Measurements from ENCODE around the gene ABHD1.
"Not testable (repeated sequence)": the region's sequence is repeated elsewhere in the genome, so short reads cannot be mapped to it uniquely, and the experiment has no call there.

DNA sequence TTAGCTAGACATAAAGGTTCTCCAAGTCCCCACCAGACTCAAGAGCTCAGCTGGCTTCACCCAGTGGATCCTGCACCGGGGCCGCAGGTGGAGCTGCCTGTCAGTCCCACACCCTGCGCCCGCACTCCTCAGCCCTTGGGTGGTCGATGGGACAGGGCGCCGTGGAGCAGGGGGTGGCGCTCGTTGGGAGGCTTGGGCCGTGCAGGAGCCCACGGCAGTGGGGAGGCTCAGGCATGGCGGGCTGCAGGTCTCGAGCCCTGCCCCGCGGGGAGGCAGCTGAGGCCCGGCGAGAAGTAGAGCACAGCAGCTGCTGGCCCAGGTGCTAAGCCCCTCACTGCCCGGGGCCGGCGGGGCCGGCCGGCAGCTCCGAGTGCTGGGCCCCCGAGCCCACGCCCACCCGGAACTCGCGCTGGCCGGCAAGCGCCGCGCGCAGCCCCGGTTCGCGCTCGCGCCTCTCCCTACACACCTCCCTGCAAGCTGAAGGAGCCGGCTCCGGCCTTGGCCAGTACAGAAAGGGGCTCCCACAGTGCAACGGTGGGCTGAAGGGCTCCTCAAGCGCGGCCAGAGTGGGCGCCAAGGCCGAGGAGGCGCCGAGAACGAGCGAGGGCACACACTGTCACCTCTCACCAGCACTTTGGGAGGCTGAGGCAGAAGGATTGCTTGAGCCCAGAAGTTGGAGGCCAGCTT lies 12.1 kb upstream of the ABHD1 start:
- TF ChIP-seq, protein P1, sequence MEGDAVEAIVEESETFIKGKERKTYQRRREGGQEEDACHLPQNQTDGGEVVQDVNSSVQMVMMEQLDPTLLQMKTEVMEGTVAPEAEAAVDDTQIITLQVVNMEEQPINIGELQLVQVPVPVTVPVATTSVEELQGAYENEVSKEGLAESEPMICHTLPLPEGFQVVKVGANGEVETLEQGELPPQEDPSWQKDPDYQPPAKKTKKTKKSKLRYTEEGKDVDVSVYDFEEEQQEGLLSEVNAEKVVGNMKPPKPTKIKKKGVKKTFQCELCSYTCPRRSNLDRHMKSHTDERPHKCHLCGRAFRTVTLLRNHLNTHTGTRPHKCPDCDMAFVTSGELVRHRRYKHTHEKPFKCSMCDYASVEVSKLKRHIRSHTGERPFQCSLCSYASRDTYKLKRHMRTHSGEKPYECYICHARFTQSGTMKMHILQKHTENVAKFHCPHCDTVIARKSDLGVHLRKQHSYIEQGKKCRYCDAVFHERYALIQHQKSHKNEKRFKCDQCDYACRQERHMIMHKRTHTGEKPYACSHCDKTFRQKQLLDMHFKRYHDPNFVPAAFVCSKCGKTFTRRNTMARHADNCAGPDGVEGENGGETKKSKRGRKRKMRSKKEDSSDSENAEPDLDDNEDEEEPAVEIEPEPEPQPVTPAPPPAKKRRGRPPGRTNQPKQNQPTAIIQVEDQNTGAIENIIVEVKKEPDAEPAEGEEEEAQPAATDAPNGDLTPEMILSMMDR (IDR thresholded peaks at IDR 0.05; ENCODE audit: extremely low read depth in 1 of 2, insufficient read depth in 1 of 2, low read depth in 1 of 2, low read length in 2 of 2): not testable (repeated sequence)
- not testable (repeated sequence) for TF ChIP-seq POLR2AphosphoS5 (IDR thresholded peaks at IDR 0.05; ENCODE audit: insufficient read depth, low read depth, low read length); EZH2 (IDR thresholded peaks at IDR 0.05; ENCODE audit: borderline replicate concordance, low read depth, low read length, severe bottlenecking); POLR2A (IDR thresholded peaks at IDR 0.05; ENCODE audit: low read depth, low read length); FOS (IDR thresholded peaks at IDR 0.05; ENCODE audit: borderline replicate concordance, insufficient read depth, low read length); GATA2 (IDR thresholded peaks at IDR 0.05; ENCODE audit: insufficient read depth, insufficient read length, low read depth, low read length); JUN (IDR thresholded peaks at IDR 0.05; ENCODE audit: borderline replicate concordance, insufficient read depth, insufficient read length, low read depth)
- TF ChIP-seq, protein P2, sequence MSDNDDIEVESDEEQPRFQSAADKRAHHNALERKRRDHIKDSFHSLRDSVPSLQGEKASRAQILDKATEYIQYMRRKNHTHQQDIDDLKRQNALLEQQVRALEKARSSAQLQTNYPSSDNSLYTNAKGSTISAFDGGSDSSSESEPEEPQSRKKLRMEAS (IDR thresholded peaks at IDR 0.05; ENCODE audit: insufficient read depth, insufficient read length): not testable (repeated sequence)

Data from endothelial cell of umbilical vein (primary cell).